Psoas muscle (tissue), 8 donors: ENCODE results near the gene VRTN. TPM values are rescaled to one million over a fixed set of nuclear protein-coding genes. Genes with fewer than 3 reads are reported as not detected.
"Not testable (repeated sequence)": the region's sequence is repeated elsewhere in the genome, so short reads cannot be mapped to it uniquely, and the experiment has no call there.

Source experiments
- ATAC-seq, 4 donors: fragments of 200-7000 bp; cut with Tn5 transposase; one replicate each; pipeline ENCODE4 v1.9.1; 2020; ENCODE audit warnings: moderate library complexity in 3 of 4, mild to moderate bottlenecking in 2 of 4
- DNase-seq, 2 donors: peaks; one replicate each; pipeline ENCODE4 v3.0.0-alpha.2; 2020
- H3K27ac ChIP-seq: fragments of 200-600 bp; one replicate; pipeline ENCODE4 v1.8.0; 2022
- H3K27me3 ChIP-seq, 3 donors: fragments of 200-600 bp in 1 of 3; one replicate each; pipeline versions ENCODE4 v1.6.1 to v1.8.0; 2013 to 2022; ENCODE audit warnings: low read length in 2 of 3, mild to moderate bottlenecking in 2 of 3, moderate library complexity in 1 of 3; ENCODE audit not compliant: insufficient read depth in 3 of 3
- H3K36me3 ChIP-seq, 2 donors: fragments of 200-600 bp in 1 of 2; one replicate each; pipeline versions ENCODE4 v1.6.1 to v1.8.0; 2013 to 2022; ENCODE audit warnings: low read depth in 1 of 2, mild to moderate bottlenecking in 1 of 2, moderate library complexity in 1 of 2; ENCODE audit not compliant: insufficient read depth in 1 of 2
- H3K4me1 ChIP-seq: fragments of 200-600 bp; one replicate; pipeline ENCODE4 v1.8.0; 2022
- H3K4me3 ChIP-seq: fragments of 200-600 bp; one replicate; pipeline ENCODE4 v1.8.0; 2022; ENCODE audit warnings: mild to moderate bottlenecking
- H3K9me3 ChIP-seq: fragments of 200-600 bp; one replicate; pipeline ENCODE4 v1.8.0; 2022
- CTCF ChIP-seq: fragments of 200-600 bp; IDR thresholded peaks from one replicate; pipeline ENCODE4 v1.8.0; 2022; ENCODE audit warnings: antibody characterized with exemption
- WGBS, 3 donors: extraction: QIAGEN DNeasy Blood & Tissue Kit; methylation state at CpG; one replicate each; pipeline versions ENCODE4 v1.1.6 to v1.1.7; 2013; 5-methylcytosine and 5-hydroxymethylcytosine counted together
- intact Hi-C, 2 donors: fragments of 100-400 bp; cut with DNase I; formaldehyde crosslinking; loops; one replicate each; pipeline versions ENCODE4 v1.11.0 to v1.14.2; 2022
- polyA plus RNA-seq, 3 donors: library from polyadenylated mRNA; stranded (reverse); fragments of 200-250 nt; gene quantifications; one replicate each; pipeline ENCODE4 v1.2.3, GENCODE V29; 2013
- total RNA-seq, 4 donors: library from RNA; stranded (reverse); fragmentation: NEBNext Ultra II Directional in 2 of 4; extraction: Animal tissue kit (Norgen Biotek cat#: 25700) in 2 of 4; gene quantifications; one replicate each; pipeline versions ENCODE4 v1.2.1 to v1.2.4, GENCODE V29; 2021 to 2023
- donor health status: healthy with polysubstance abuse.
- donor health status: DM: no; HTN: no; CAD: no; lungs with moderate emphysema.
- donor health status: Bipolar disorder and iron deficiency.
- donor health status: healthy.
- donor health status: DM: yes; HTN: yes; CAD: no.
- donor health status: DM: no; HTN: no; CAD: no.
- donor health status: DM: no; HTN: no; CAD: no.
- donor health status: DM: yes; HTN: yes; CAD: no.

VRTN gene
- total and polyA plus RNA-seq, 7 donors: not detected

GRCh38 chr14:74368441-74368840 is 20.2 kb downstream of the VRTN start:
- intact Hi-C loops: no loop called here
- TF ChIP-seq CTCF: no peak
- Histone ChIP-seq H3K36me3 (no peaks in the 10 kb centered on the region), H3K4me1 (no peaks in the 10 kb centered on the region), H3K4me3 (no peak overlapping the region), H3K27ac (no peak overlapping the region), H3K9me3 (no peaks in the 10 kb centered on the region), H3K27me3 (peaks cover 0 to 4% (median 0%) of the 10 kb centered on the region in 3 donors)
- 73 to 81% (median 76%) methylated on average over 8 of the region's 8 CpGs for WGBS, 3 donors
- ATAC-seq (no peak), DNase-seq (no peak)

- TF ChIP-seq CTCF: no peak
- DNase-seq (no peak), ATAC-seq (no peak)
- intact Hi-C loops: no loop called here
- H3K4me3 ChIP-seq: no peak overlapping the region
- H3K9me3 ChIP-seq: no peaks in the 10 kb centered on the region
- WGBS, 3 donors: 93 to 94% (median 93%) methylated on average over 38 of the region's 38 CpGs
- H3K27me3 ChIP-seq: no peaks in the 10 kb centered on the region
- H3K27ac ChIP-seq: no peak overlapping the region
- H3K4me1 ChIP-seq: no peaks in the 10 kb centered on the region
- no peaks in the 10 kb centered on the region for H3K36me3 ChIP-seq
These were observed 29.9 kb downstream of the VRTN start for GRCh38 chr14:74377976-74378690.

DNA sequence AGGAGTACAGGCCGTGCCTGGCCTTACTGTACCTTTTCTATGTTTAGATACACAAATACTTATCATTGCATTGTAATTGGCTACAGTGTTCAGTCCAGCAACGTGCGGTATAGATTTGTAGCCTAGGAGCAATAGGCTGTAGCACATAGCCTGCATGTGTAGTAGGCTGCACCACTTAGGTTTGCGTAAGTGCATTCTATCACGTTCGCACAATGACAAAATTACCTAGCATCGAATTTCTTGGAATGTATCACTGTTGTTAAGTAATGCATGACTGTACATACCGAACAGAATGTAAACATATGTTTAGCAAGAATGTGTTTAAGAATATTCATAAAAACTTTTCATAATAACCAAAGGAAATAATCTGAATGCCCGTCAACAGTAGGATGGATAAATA is 31.9 kb downstream of the VRTN start:
- no peak for DNase-seq
- no peak for ATAC-seq
- H3K4me1 ChIP-seq: no peaks in the 10 kb centered on the region
- WGBS, 3 donors: 72 to 80% (median 76%) methylated on average over 9 of the region's 9 CpGs
- intact Hi-C loops: no loop called here
- no peak overlapping the region for H3K27ac ChIP-seq
- H3K9me3 ChIP-seq: no peaks in the 10 kb centered on the region
- no peak for TF ChIP-seq CTCF
- no peaks in the 10 kb centered on the region for H3K36me3 ChIP-seq
- H3K27me3 ChIP-seq: no peaks in the 10 kb centered on the region
- no peak overlapping the region for H3K4me3 ChIP-seq

GRCh38 chr14:74380845-74381244 is 32.6 kb downstream of the VRTN start:
- no peaks in the 10 kb centered on the region for H3K27me3 ChIP-seq
- ATAC-seq: no peak
- 75 to 77% (median 76%) methylated on average over 13 of the region's 13 CpGs for WGBS, 3 donors

GRCh38 chr14:74381571-74381970 is 33.3 kb downstream of the VRTN start:
- H3K4me3 ChIP-seq, H3K9me3 ChIP-seq, DNase-seq, H3K4me1 ChIP-seq, H3K27ac ChIP-seq, intact Hi-C loops, H3K36me3 ChIP-seq, H3K27me3 ChIP-seq, ATAC-seq: not testable (repeated sequence)
- WGBS, 3 donors: 83 to 88% (median 83%) methylated on average over 6 to 10 of the region's 10 CpGs

More at GRCh38 chr14:74380845-74381244, 32.6 kb downstream of the VRTN start:
- Histone ChIP-seq H3K9me3 (no peaks in the 10 kb centered on the region), H3K36me3 (no peaks in the 10 kb centered on the region), H3K27ac (no peak overlapping the region), H3K4me1 (no peaks in the 10 kb centered on the region), H3K4me3 (no peak overlapping the region)
- DNase-seq: no peak
- no peak for TF ChIP-seq CTCF
- intact Hi-C loops: no loop called here
